BJ (cell line): ENCODE results near the gene ZNF362. TPM values are rescaled to one million over a fixed set of nuclear protein-coding genes. Genes with fewer than 3 reads are reported as not detected.

ENCODE experiments used
- CTCF ChIA-PET: fragments of 350-600 bp; formaldehyde crosslinking; extraction: SDS; loops from one replicate; lab custom pipeline; 2021; ENCODE audit warnings: antibody characterized with exemption, inconsistent platforms; lab: Yijun Ruan, JAX
- POLR2A ChIA-PET: fragments of 300-600 bp; sonication (Branson Sonifier 250); formaldehyde crosslinking; extraction: SDS; loops from one replicate; lab custom pipeline; 2021; ENCODE audit warnings: antibody characterized with exemption; lab: Charles Lee
- DNase-seq: peaks from one replicate; pipeline ENCODE4 v3.0.0-alpha.2; 2011; ENCODE audit warnings: low read depth
- H3K27me3 ChIP-seq: 2 replicates; pipeline ENCODE4 v1.6.0; 2011; ENCODE audit warnings: low read length; ENCODE audit not compliant: control insufficient read depth, insufficient read depth
- H3K36me3 ChIP-seq: 2 replicates; pipeline ENCODE4 v1.5.1; 2011; ENCODE audit warnings: low read length; ENCODE audit not compliant: control insufficient read depth, insufficient read depth
- H3K4me3 ChIP-seq: 2 replicates; pipeline ENCODE4 v1.5.1; 2011; ENCODE audit warnings: low read depth, mild to moderate bottlenecking, control low read depth, low read length
- CTCF ChIP-seq: IDR thresholded peaks from 2 replicates; pipeline ENCODE4 v1.5.1; 2011; ENCODE audit warnings: low read depth, mild to moderate bottlenecking, control low read depth, inconsistent platforms, low read length, moderate library complexity; ENCODE audit not compliant: insufficient read depth
- polyA plus RNA-seq: library from polyadenylated mRNA; depleted of rRNA; stranded (reverse); fragments of >200 nt; gene quantifications from 2 replicates; pipeline ENCODE4 v1.2.3, GENCODE V29; 2011

ZNF362 gene
- polyA plus RNA-seq, 1 experiment, result 14.4 TPM

- CTCF ChIA-PET, result no interaction called here
- no peak for TF ChIP-seq CTCF
- no peak overlapping the region for H3K4me3 ChIP-seq
- POLR2A ChIA-PET, result no interaction called here
- H3K36me3 ChIP-seq, result no peaks in the 10 kb centered on the region
- DNase-seq, result no peak
- peaks cover 7% of the 10 kb centered on the region; the same call in 1 of the 2 replicates for H3K27me3 ChIP-seq
Observed at GRCh38 chr1:33231166-33231565, 25.1 kb upstream of the ZNF362 start.

GRCh38 chr1:33232716-33233115, 23.6 kb upstream of the ZNF362 start:
- Histone ChIP-seq H3K27me3 (0 out of 2 replicates have a peak, but pooled peaks cover 1% of the 10 kb centered on the region), H3K36me3 (no peaks in the 10 kb centered on the region), H3K4me3 (no peak overlapping the region)
- DNase-seq, result no peak
- ChIA-PET CTCF (no interaction called here), POLR2A (no interaction called here)
- TF ChIP-seq CTCF, result no peak

GRCh38 chr1:33234131-33234530, 22.2 kb upstream of the ZNF362 start:
- Histone ChIP-seq H3K4me3 (no peak overlapping the region), H3K27me3 (0 out of 2 replicates have a peak, but pooled peaks cover 1% of the 10 kb centered on the region), H3K36me3 (no peaks in the 10 kb centered on the region)
- no peak for DNase-seq
- CTCF ChIA-PET, result interaction anchor here (0.6 kb wide), 1 partner anchor 101 kb away, joined by 3 read pairs; no protein-coding TSS in a partner anchor
- POLR2A ChIA-PET, result no interaction called here
- no peak for TF ChIP-seq CTCF

- Histone ChIP-seq H3K27me3 (0 out of 2 replicates have a peak, but pooled peaks cover 1% of the 10 kb centered on the region), H3K4me3 (no peak overlapping the region), H3K36me3 (no peaks in the 10 kb centered on the region)
- ChIA-PET POLR2A (no interaction called here), CTCF (no interaction called here)
- no peak for TF ChIP-seq CTCF
- DNase-seq, result no peak
Observed at GRCh38 chr1:33234588-33234990, 21.7 kb upstream of the ZNF362 start.

GRCh38 chr1:33235521-33235920, 20.8 kb upstream of the ZNF362 start:
- ChIA-PET POLR2A (no interaction called here), CTCF (no interaction called here)
- 0 out of 2 replicates have a peak, but pooled peaks cover 1% of the 10 kb centered on the region for H3K27me3 ChIP-seq
- DNase-seq, result no peak
- H3K4me3 ChIP-seq, result no peak overlapping the region
- H3K36me3 ChIP-seq, result no peaks in the 10 kb centered on the region
- no peak for TF ChIP-seq CTCF
